Astrocyte (in vitro differentiated cells and primary cell): ENCODE measurements around the gene ACKR2. TPM values are rescaled to one million over a fixed set of nuclear protein-coding genes. Genes with fewer than 3 reads are reported as not detected.

ENCODE experiments used
- DNase-seq: peaks from one replicate; pipeline ENCODE4 v3.0.0-alpha.2; 2010; ENCODE audit warnings: low read depth
- FAIRE-seq: peaks from 2 replicates; lab custom pipeline; 2011; peaks lifted over from hg19 to GRCh38; lab: Jason Lieb, UNC
- H2AFZ ChIP-seq: 2 replicates; pipeline ENCODE4 v1.6.0; 2012; ENCODE audit warnings: low read depth, low read length, inconsistent platforms
- H3K27ac ChIP-seq: 2 replicates; pipeline ENCODE4 v1.5.1; 2011; ENCODE audit warnings: low read depth, low read length, inconsistent platforms
- H3K27me3 ChIP-seq: 2 replicates; pipeline ENCODE4 v1.6.0; 2011; ENCODE audit warnings: low read length, inconsistent platforms; ENCODE audit not compliant: insufficient read depth
- H3K36me3 ChIP-seq: 2 replicates; pipeline ENCODE4 v1.5.1; 2011; ENCODE audit warnings: low read length, inconsistent platforms; ENCODE audit not compliant: insufficient read depth
- H3K4me1 ChIP-seq: 2 replicates; pipeline ENCODE4 v1.5.1; 2011; ENCODE audit warnings: low read length, inconsistent platforms; ENCODE audit not compliant: insufficient read depth
- H3K4me2 ChIP-seq: 2 replicates; pipeline ENCODE4 v1.6.0; 2012; ENCODE audit warnings: low read length, inconsistent platforms
- H3K4me3 ChIP-seq: 2 replicates; pipeline ENCODE4 v1.5.1; 2011; ENCODE audit warnings: low read depth, mild to moderate bottlenecking, low read length, inconsistent platforms; ENCODE audit not compliant: insufficient read depth
- H3K79me2 ChIP-seq: 2 replicates; pipeline ENCODE4 v1.6.0; 2012; ENCODE audit warnings: mild to moderate bottlenecking, low read length, inconsistent platforms; ENCODE audit not compliant: insufficient read depth
- H3K9ac ChIP-seq: 2 replicates; pipeline ENCODE4 v1.6.0; 2012; ENCODE audit warnings: mild to moderate bottlenecking, low read length, inconsistent platforms
- H3K9me3 ChIP-seq: 2 replicates; pipeline ENCODE4 v1.5.1; 2012; ENCODE audit warnings: low read depth, mild to moderate bottlenecking, low read length, inconsistent platforms; ENCODE audit not compliant: insufficient read depth
- H4K20me1 ChIP-seq: 2 replicates; pipeline ENCODE4 v1.6.0; 2012; ENCODE audit warnings: low read length, inconsistent platforms; ENCODE audit not compliant: insufficient read depth
- H3K27ac Mint-ChIP-seq: one replicate; pipeline ENCODE4 v1.8.0; 2021; ENCODE audit warnings: mild to moderate bottlenecking, mixed read lengths; ENCODE audit not compliant: unreplicated experiment
- H3K27me3 Mint-ChIP-seq: one replicate; pipeline ENCODE4 v1.8.0; 2021; ENCODE audit warnings: low read depth, mixed read lengths; ENCODE audit not compliant: unreplicated experiment
- H3K36me3 Mint-ChIP-seq: one replicate; pipeline ENCODE4 v1.8.0; 2021; ENCODE audit warnings: low read depth, mixed read lengths; ENCODE audit not compliant: unreplicated experiment
- H3K4me1 Mint-ChIP-seq: one replicate; pipeline ENCODE4 v1.8.0; 2021; ENCODE audit warnings: low read depth, mixed read lengths; ENCODE audit not compliant: unreplicated experiment
- H3K4me3 Mint-ChIP-seq: one replicate; pipeline ENCODE4 v1.8.0; 2021; ENCODE audit warnings: mild to moderate bottlenecking, moderate library complexity, mixed read lengths; ENCODE audit not compliant: unreplicated experiment
- H3K9me3 Mint-ChIP-seq: one replicate; pipeline ENCODE4 v1.8.0; 2021; ENCODE audit warnings: mild to moderate bottlenecking, mixed read lengths; ENCODE audit not compliant: unreplicated experiment
- EZH2 ChIP-seq: IDR thresholded peaks from 2 replicates; pipeline ENCODE4 v1.6.1; 2012; ENCODE audit warnings: mild to moderate bottlenecking, low read length, inconsistent platforms; ENCODE audit not compliant: insufficient read depth
- total RNA-seq: library from RNA; stranded (reverse); gene quantifications from 2 replicates; pipeline ENCODE4 v1.2.1, GENCODE V29; 2021
- TF ChIP-seq, protein P1 (sequence below): IDR thresholded peaks from 2 replicates; pipeline ENCODE4 v1.5.1; 2011; ENCODE audit warnings: low read depth, mild to moderate bottlenecking, inconsistent platforms, low read length, moderate library complexity; ENCODE audit not compliant: insufficient read depth

ACKR2 gene
- total RNA-seq, 1 donor from 2014 or later: 1.7 TPM

DNA sequence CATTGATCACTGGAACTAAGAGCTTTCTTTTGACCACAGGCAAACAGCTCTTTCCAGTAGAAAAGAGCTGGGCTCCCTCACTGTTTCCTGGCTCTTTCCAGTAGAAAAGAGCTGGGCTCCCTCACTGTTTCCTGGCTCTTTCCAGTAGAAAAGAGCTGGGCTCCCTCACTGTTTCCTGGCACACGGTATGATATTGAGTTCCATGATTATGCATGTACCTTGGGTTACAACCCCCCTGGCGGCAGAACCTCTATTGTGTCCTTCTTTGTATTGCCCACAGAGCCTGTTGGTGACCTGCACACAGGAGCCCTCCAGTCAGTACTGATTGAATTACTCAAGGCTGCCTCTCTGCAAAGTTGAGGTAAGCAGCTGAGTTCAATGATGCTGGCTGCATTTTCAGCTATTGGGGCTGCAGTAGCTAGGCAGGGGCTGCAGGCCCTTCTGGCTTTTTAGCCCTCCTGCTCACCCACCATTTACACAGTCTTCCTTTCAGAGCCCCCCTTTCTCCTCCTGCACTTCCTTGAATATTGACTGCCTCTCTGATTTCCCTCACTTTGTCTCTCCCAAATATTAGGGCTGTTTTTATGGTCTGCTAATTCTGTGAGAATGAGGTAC is 10.2 kb downstream of the ACKR2 start:
- H3K27ac ChIP-seq: no peak overlapping the region
- H3K4me2 ChIP-seq: no peak overlapping the region
- H2AFZ ChIP-seq: no peak overlapping the region
- Mint-ChIP-seq H3K9me3 (no peaks in the 10 kb centered on the region), H3K4me1 (peaks cover 26% of the 10 kb centered on the region), H3K27me3 (no peaks in the 10 kb centered on the region), H3K36me3 (no peaks in the 10 kb centered on the region), H3K4me3 (no peak overlapping the region), H3K27ac (no peak overlapping the region)
- no peaks in the 10 kb centered on the region for H3K36me3 ChIP-seq
- no peaks in the 10 kb centered on the region for H4K20me1 ChIP-seq
- peaks cover 2% of the 10 kb centered on the region for H3K9me3 ChIP-seq
- no peak for FAIRE-seq
- no peak for DNase-seq
- H3K9ac ChIP-seq: no peak overlapping the region
- H3K79me2 ChIP-seq: no peaks in the 10 kb centered on the region
- H3K4me3 ChIP-seq: no peak overlapping the region
- TF ChIP-seq EZH2: no peak
- TF ChIP-seq, protein P1, sequence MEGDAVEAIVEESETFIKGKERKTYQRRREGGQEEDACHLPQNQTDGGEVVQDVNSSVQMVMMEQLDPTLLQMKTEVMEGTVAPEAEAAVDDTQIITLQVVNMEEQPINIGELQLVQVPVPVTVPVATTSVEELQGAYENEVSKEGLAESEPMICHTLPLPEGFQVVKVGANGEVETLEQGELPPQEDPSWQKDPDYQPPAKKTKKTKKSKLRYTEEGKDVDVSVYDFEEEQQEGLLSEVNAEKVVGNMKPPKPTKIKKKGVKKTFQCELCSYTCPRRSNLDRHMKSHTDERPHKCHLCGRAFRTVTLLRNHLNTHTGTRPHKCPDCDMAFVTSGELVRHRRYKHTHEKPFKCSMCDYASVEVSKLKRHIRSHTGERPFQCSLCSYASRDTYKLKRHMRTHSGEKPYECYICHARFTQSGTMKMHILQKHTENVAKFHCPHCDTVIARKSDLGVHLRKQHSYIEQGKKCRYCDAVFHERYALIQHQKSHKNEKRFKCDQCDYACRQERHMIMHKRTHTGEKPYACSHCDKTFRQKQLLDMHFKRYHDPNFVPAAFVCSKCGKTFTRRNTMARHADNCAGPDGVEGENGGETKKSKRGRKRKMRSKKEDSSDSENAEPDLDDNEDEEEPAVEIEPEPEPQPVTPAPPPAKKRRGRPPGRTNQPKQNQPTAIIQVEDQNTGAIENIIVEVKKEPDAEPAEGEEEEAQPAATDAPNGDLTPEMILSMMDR: no peak
- no peaks in the 10 kb centered on the region for H3K4me1 ChIP-seq
- H3K27me3 ChIP-seq: no peaks in the 10 kb centered on the region

DNA sequence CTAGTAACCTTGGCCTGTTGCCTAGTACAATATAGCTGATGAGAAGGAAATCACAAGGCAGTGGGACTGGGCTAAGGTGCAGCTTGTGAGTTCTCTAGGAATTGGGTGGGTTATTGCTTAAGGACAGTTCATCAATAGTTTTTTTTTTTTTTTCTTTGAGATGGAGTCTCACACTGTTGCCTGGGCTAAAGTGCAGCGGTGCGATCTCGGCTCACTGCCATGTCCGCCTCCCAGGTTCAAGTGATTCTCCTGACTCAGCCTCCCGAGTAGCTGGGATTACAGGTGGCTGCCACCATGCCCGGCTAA is 11.5 kb downstream of the ACKR2 start:
- no peaks in the 10 kb centered on the region for H3K4me1 ChIP-seq
- H3K36me3 ChIP-seq: no peaks in the 10 kb centered on the region
- Mint-ChIP-seq H3K36me3 (no peaks in the 10 kb centered on the region), H3K4me1 (peaks cover 15% of the 10 kb centered on the region), H3K27me3 (no peaks in the 10 kb centered on the region), H3K4me3 (no peak overlapping the region), H3K27ac (no peak overlapping the region), H3K9me3 (no peaks in the 10 kb centered on the region)
- no peak overlapping the region for H3K4me3 ChIP-seq
- H3K27ac ChIP-seq: no peak overlapping the region
- H3K9ac ChIP-seq: no peak overlapping the region
- TF ChIP-seq, protein P1: no peak
- TF ChIP-seq EZH2: no peak
- H4K20me1 ChIP-seq: no peaks in the 10 kb centered on the region
- DNase-seq (no peak), FAIRE-seq (no peak)
- no peak overlapping the region for H2AFZ ChIP-seq
- H3K79me2 ChIP-seq: no peaks in the 10 kb centered on the region
- peaks cover 2% of the 10 kb centered on the region for H3K9me3 ChIP-seq
- no peaks in the 10 kb centered on the region for H3K27me3 ChIP-seq
- no peak overlapping the region for H3K4me2 ChIP-seq

GRCh38 chr3:42822828-42823227 is 13.6 kb downstream of the ACKR2 start:
- no peaks in the 10 kb centered on the region for H3K27me3 Mint-ChIP-seq
- H3K4me1 Mint-ChIP-seq: peaks cover 22% of the 10 kb centered on the region
- H3K27me3 ChIP-seq: no peaks in the 10 kb centered on the region
- no peak overlapping the region for H3K4me3 Mint-ChIP-seq
- no peaks in the 10 kb centered on the region for H4K20me1 ChIP-seq
- H3K36me3 ChIP-seq: no peaks in the 10 kb centered on the region
- H2AFZ ChIP-seq: peak overlapping the region; percentile 58
- no peaks in the 10 kb centered on the region for H3K79me2 ChIP-seq
- DNase-seq: no peak
- H3K4me1 ChIP-seq: no peaks in the 10 kb centered on the region
- H3K9ac ChIP-seq: no peak overlapping the region
- no peaks in the 10 kb centered on the region for H3K36me3 Mint-ChIP-seq
- no peak overlapping the region for H3K27ac ChIP-seq
- H3K9me3 Mint-ChIP-seq: no peaks in the 10 kb centered on the region
- FAIRE-seq: no peak
- H3K4me3 ChIP-seq: no peak overlapping the region
- no peak for TF ChIP-seq EZH2
- TF ChIP-seq, protein P1: no peak
- H3K27ac Mint-ChIP-seq: peak overlapping the region; percentile 43
- no peak overlapping the region for H3K4me2 ChIP-seq
- H3K9me3 ChIP-seq: peaks cover 2% of the 10 kb centered on the region
